ENCODE measurements around the gene MLANA.

The MLANA gene, protein sequence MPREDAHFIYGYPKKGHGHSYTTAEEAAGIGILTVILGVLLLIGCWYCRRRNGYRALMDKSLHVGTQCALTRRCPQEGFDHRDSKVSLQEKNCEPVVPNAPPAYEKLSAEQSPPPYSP

DNA sequence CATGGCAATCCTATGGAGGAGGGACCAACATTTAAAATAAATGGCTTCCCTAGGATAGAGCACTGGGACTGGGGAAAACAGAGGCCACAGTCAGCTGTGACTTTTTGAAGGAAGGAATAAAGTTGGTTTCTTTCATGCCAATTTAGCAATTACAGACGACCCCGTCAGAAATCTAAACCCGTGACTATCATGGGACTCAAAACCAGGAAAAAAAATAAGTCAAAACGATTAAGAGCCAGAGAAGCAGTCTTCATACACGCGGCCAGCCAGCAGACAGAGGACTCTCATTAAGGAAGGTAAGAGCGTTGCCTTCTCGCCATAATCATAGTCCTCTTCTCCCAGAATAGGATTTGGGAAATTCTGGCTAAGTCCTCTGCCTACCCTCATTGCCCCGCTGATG, at the start of gene MLANA:
Gene MLANA, plus strand, starts transcription at position 249 of the 400 bp plus-strand sequence. CDS start 1,586 bp downstream, outside the sequence.
- in situ Hi-C loops (cut with MboI; ENCODE audit: low sequenced_read_pairs): loop anchor here (25.0 kb wide), 1 partner anchor 422 kb away; no protein-coding TSS in a partner anchor
- DNase-seq (ENCODE audit: low spot score in 2 of 2): no peak
- no peak within 1 kb of the TSS for H3K4me3 ChIP-seq
- no peaks in the 10 kb centered on the region for H3K36me3 ChIP-seq (replicated peaks)
- no peaks in the 10 kb centered on the region for H3K27me3 ChIP-seq (ENCODE audit: low read depth)
- H3K4me1 ChIP-seq: no peaks in the 10 kb centered on the region
- no peaks in the 10 kb centered on the region for H3K9me3 ChIP-seq

GRCh38 chr9:5841771-5842573, 48.7 kb upstream of the MLANA start:
- no peaks in the 10 kb centered on the region for H3K27me3 ChIP-seq (ENCODE audit: low read depth)
- H3K4me3 ChIP-seq: no peak overlapping the region

DNA sequence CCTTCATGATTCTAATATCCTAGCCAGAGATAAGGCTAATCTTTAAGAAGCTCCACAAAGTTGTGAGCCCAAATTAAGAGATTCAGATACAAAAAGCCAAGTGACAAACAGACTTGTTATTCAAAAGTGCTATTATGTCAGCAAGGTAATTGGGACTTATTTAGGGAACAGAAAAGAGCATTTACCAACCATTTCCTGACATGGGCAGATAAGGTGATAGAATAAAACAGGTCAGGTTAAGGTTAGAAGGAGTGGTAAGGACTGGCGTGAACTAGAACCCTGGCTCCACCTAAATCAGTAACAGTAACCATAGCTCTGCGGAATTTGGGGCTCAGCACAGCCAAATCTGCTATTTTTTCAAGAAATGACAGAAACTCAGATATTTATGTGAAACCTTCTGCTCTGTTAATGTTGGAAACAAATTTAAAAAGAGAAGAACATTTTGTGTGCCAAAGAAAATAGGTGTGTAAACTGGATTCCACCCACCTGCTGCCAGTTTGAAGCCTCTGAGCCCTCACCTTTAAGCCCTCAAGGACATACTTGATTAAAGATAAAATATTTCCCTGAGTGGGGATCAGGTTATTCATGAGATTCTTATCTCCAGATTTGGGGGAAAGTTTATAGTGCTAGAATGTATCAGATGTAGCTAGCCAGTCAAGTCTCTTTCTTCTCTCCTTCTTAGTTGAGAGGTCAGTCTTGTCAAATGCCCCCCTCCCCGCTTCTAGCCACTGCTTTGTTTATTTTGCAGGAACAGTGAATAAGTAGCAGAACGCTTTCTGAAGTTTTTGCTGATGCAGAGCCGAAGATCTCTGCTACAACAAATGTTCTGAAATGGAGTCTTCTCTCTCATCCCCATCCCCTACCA, 47.5 kb upstream of the MLANA start:
- DNase-seq (ENCODE audit: low spot score in 2 of 2): no peak
- in situ Hi-C loops (cut with MboI; ENCODE audit: low sequenced_read_pairs): no loop called here
- H3K4me3 ChIP-seq: no peak overlapping the region

More at GRCh38 chr9:5841771-5842573, 48.7 kb upstream of the MLANA start:
- DNase-seq (ENCODE audit: low spot score in 2 of 2): no peak
- in situ Hi-C loops (cut with MboI; ENCODE audit: low sequenced_read_pairs): no loop called here
- Histone ChIP-seq H3K36me3 (replicated peaks) (no peaks in the 10 kb centered on the region), H3K9me3 (no peaks in the 10 kb centered on the region), H3K4me1 (no peaks in the 10 kb centered on the region)

GRCh38 chr9:5843794-5844471, 46.8 kb upstream of the MLANA start:
- Histone ChIP-seq H3K36me3 (replicated peaks) (no peaks in the 10 kb centered on the region), H3K4me3 (no peak overlapping the region), H3K9me3 (no peaks in the 10 kb centered on the region), H3K27me3 (ENCODE audit: low read depth) (no peaks in the 10 kb centered on the region), H3K4me1 (no peaks in the 10 kb centered on the region)
- in situ Hi-C loops (cut with MboI; ENCODE audit: low sequenced_read_pairs): no loop called here
- no peak for DNase-seq (ENCODE audit: low spot score in 2 of 2)

More for the DNA sequence above, 47.5 kb upstream of the MLANA start:
- no peaks in the 10 kb centered on the region for H3K4me1 ChIP-seq
- no peaks in the 10 kb centered on the region for H3K9me3 ChIP-seq
- no peaks in the 10 kb centered on the region for H3K27me3 ChIP-seq (ENCODE audit: low read depth)
- no peaks in the 10 kb centered on the region for H3K36me3 ChIP-seq (replicated peaks)

GRCh38 chr9:5845157-5845531, 45.5 kb upstream of the MLANA start:
- Histone ChIP-seq H3K36me3 (replicated peaks) (no peaks in the 10 kb centered on the region), H3K27me3 (ENCODE audit: low read depth) (no peaks in the 10 kb centered on the region), H3K9me3 (no peaks in the 10 kb centered on the region), H3K4me1 (no peaks in the 10 kb centered on the region), H3K4me3 (no peak overlapping the region)
- in situ Hi-C loops (cut with MboI; ENCODE audit: low sequenced_read_pairs): no loop called here
- no peak for DNase-seq (ENCODE audit: low spot score in 2 of 2)

GRCh38 chr9:5846096-5846495, 44.6 kb upstream of the MLANA start:
- Histone ChIP-seq H3K4me1 (no peaks in the 10 kb centered on the region), H3K36me3 (replicated peaks) (no peaks in the 10 kb centered on the region), H3K4me3 (no peak overlapping the region), H3K9me3 (no peaks in the 10 kb centered on the region), H3K27me3 (ENCODE audit: low read depth) (no peaks in the 10 kb centered on the region)
- no peak for DNase-seq (ENCODE audit: low spot score in 2 of 2)
- in situ Hi-C loops (cut with MboI; ENCODE audit: low sequenced_read_pairs): no loop called here

DNA sequence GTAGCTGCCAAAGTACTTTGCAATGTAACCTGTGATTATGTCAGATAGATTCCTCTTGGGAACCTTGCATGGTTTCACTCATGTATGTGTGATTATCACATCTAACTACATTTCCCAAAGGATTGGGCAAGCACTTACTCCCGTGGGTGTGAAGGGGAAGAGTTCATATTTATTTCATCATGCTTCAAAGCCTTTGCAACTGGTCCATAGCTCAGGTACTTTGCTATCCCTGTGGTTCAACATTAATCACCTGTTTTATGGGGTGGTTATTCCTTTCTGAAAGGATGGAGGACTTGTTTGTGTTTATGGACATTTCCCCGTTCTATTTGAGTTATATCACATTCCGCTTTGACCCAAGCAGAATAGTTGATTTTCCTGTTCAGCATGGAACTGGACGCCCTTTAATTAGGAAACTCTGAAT, 44.2 kb upstream of the MLANA start:
- no peaks in the 10 kb centered on the region for H3K9me3 ChIP-seq
- no peak for DNase-seq (ENCODE audit: low spot score in 2 of 2)
- no peak overlapping the region for H3K4me3 ChIP-seq
- no peaks in the 10 kb centered on the region for H3K36me3 ChIP-seq (replicated peaks)
- no peaks in the 10 kb centered on the region for H3K27me3 ChIP-seq (ENCODE audit: low read depth)
- in situ Hi-C loops (cut with MboI; ENCODE audit: low sequenced_read_pairs): no loop called here
- H3K4me1 ChIP-seq: no peaks in the 10 kb centered on the region

DNA sequence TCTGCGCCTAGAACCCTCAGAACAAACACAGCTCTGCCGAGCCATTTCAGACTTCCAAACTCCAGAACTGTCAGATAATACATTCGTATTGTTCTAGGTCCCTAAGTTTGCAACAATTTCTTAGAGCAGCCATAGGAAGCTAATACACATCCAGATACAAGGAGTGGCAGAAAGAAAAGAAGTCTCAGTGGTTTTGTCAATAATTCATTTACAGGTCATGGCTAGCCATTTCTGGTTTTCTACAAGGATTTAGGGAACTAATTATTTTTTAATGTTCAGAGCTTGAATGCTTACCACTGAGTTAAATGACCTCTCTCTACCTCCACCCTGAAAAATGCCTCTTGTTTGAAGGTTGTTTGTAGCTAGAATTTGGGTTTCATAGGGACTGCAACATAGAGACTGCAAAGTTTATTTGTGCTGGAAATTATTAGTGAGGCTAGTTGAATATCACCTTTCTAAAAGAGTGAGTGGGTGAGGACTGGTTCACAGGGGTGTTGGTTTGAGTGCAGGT, 42.3 kb upstream of the MLANA start:
- H3K27me3 ChIP-seq (ENCODE audit: low read depth): no peaks in the 10 kb centered on the region
- H3K4me1 ChIP-seq: no peaks in the 10 kb centered on the region
- in situ Hi-C loops (cut with MboI; ENCODE audit: low sequenced_read_pairs): no loop called here
- no peaks in the 10 kb centered on the region for H3K9me3 ChIP-seq
- H3K4me3 ChIP-seq: no peak overlapping the region
- DNase-seq (ENCODE audit: low spot score in 2 of 2): no peak
- H3K36me3 ChIP-seq (replicated peaks): no peaks in the 10 kb centered on the region

GRCh38 chr9:5850724-5851122, 40.0 kb upstream of the MLANA start:
- Histone ChIP-seq H3K4me1 (no peaks in the 10 kb centered on the region), H3K4me3 (no peak overlapping the region), H3K27me3 (ENCODE audit: low read depth) (no peaks in the 10 kb centered on the region), H3K36me3 (replicated peaks) (no peaks in the 10 kb centered on the region), H3K9me3 (no peaks in the 10 kb centered on the region)
- DNase-seq (ENCODE audit: low spot score in 2 of 2): no peak
- in situ Hi-C loops (cut with MboI; ENCODE audit: low sequenced_read_pairs): no loop called here

DNA sequence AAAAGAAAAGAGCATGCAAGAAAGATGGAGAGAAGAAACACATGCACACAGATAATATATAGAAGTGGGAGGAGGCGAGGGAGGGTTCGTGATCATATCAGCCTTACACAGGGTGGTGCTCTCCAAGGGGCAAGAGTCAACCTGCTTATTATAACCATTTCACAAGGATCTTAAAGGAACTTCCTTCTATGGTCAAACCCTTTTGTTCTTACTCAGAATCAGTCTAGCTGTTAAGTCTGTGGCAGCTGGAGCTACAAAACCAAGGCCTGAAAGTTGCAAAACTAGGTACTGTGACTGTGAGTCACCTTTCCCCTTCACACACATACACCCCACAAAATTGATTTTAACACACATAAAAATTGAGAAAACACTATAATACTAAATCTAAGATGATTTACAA, 39.2 kb upstream of the MLANA start:
- Histone ChIP-seq H3K9me3 (no peaks in the 10 kb centered on the region), H3K36me3 (replicated peaks) (no peaks in the 10 kb centered on the region), H3K4me1 (no peaks in the 10 kb centered on the region), H3K4me3 (no peak overlapping the region), H3K27me3 (ENCODE audit: low read depth) (no peaks in the 10 kb centered on the region)
- DNase-seq (ENCODE audit: low spot score in 2 of 2): no peak
- in situ Hi-C loops (cut with MboI; ENCODE audit: low sequenced_read_pairs): no loop called here

DNA sequence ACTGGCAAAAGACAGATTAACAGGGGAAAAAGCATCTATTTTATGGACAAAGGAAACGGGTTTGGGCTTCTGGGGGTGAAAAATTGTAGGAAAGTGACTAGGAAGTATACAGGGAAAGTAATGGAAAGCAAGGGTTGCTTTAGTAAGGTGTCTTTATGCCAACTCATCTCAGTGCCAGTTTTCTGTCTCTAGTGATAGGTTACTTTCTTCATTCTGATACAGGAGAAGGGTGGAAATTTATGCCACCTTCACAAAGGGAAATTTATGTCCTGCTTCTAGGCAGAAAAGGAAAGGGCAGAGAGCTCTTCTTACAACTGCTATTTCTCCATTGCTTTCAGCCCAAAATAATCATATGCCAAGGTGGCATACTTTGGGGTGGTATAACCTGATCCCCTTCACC, 37.7 kb upstream of the MLANA start:
- DNase-seq (ENCODE audit: low spot score in 2 of 2): no peak
- Histone ChIP-seq H3K27me3 (ENCODE audit: low read depth) (no peaks in the 10 kb centered on the region), H3K4me1 (no peaks in the 10 kb centered on the region), H3K9me3 (no peaks in the 10 kb centered on the region), H3K4me3 (no peak overlapping the region), H3K36me3 (replicated peaks) (no peaks in the 10 kb centered on the region)
- in situ Hi-C loops (cut with MboI; ENCODE audit: low sequenced_read_pairs): no loop called here

GRCh38 chr9:5853617-5854016, 37.1 kb upstream of the MLANA start:
- in situ Hi-C loops (cut with MboI; ENCODE audit: low sequenced_read_pairs): no loop called here
- Histone ChIP-seq H3K36me3 (replicated peaks) (no peaks in the 10 kb centered on the region), H3K9me3 (no peaks in the 10 kb centered on the region), H3K27me3 (ENCODE audit: low read depth) (no peaks in the 10 kb centered on the region), H3K4me3 (no peak overlapping the region), H3K4me1 (no peaks in the 10 kb centered on the region)
- no peak for DNase-seq (ENCODE audit: low spot score in 2 of 2)

GRCh38 chr9:5854063-5854790, 36.5 kb upstream of the MLANA start:
- in situ Hi-C loops (cut with MboI; ENCODE audit: low sequenced_read_pairs): no loop called here
- Histone ChIP-seq H3K27me3 (ENCODE audit: low read depth) (no peaks in the 10 kb centered on the region), H3K4me1 (no peaks in the 10 kb centered on the region), H3K4me3 (no peak overlapping the region), H3K9me3 (no peaks in the 10 kb centered on the region), H3K36me3 (replicated peaks) (no peaks in the 10 kb centered on the region)
- no peak for DNase-seq (ENCODE audit: low spot score in 2 of 2)

All from HAP-1 (cell line).